Caco-2 (cell line): ENCODE measurements around the gene SV2B. TPM values are rescaled to one million over a fixed set of nuclear protein-coding genes. Genes with fewer than 3 reads are reported as not detected.
"Not testable (repeated sequence)": the region's sequence is repeated elsewhere in the genome, so short reads cannot be mapped to it uniquely, and the experiment has no call there.

Experiments used
- BruUV-seq: library from RNA; stranded (reverse); fragments of 400-500 nt; replicated peaks from 2 replicates; lab custom pipeline; 2021; lab: Mats Ljungman, UMichigan
- CTCF ChIA-PET: fragments of 300-600 bp; sonication (Branson Sonifier 250); formaldehyde crosslinking; loops from one replicate; lab custom pipeline; 2022; ENCODE audit warnings: antibody characterized with exemption; lab: Charles Lee
- POLR2A ChIA-PET: fragments of 300-600 bp; sonication (Branson Sonifier 250); formaldehyde crosslinking; loops from one replicate; lab custom pipeline; 2022; ENCODE audit warnings: antibody characterized with exemption; lab: Charles Lee
- DNase-seq, 2 experiments: peaks; one replicate each; pipeline versions ENCODE4 v3.0.0 to v3.0.0-alpha.2; 2020 to 2022
- H3K27me3 ChIP-seq: replicated peaks from 2 replicates; pipeline ENCODE4 v1.6.0; 2011; ENCODE audit warnings: low read length; ENCODE audit not compliant: control insufficient read depth, insufficient read depth
- H3K36me3 ChIP-seq: 2 replicates; pipeline ENCODE4 v1.5.1; 2011; ENCODE audit warnings: low read length; ENCODE audit not compliant: control insufficient read depth, insufficient read depth
- H3K4me1 ChIP-seq: fragments of 250-450 bp; sonication (Bioruptor Pico); 2 replicates; pipeline ENCODE4 v1.5.1; 2020; ENCODE audit warnings: mild to moderate bottlenecking
- H3K4me3 ChIP-seq: 2 replicates; pipeline ENCODE4 v1.5.1; 2011; ENCODE audit warnings: low read depth, mild to moderate bottlenecking, control low read depth, low read length
- H3K9me3 ChIP-seq: fragments of 250-450 bp; sonication (Bioruptor Pico); 2 replicates; pipeline ENCODE4 v1.5.1; 2020; ENCODE audit warnings: mild to moderate bottlenecking, moderate library complexity
- H3K27ac Mint-ChIP-seq: one replicate; pipeline ENCODE4 v1.8.0; 2022; ENCODE audit warnings: mixed read lengths; ENCODE audit not compliant: unreplicated experiment
- H3K27me3 Mint-ChIP-seq: one replicate; pipeline ENCODE4 v1.8.0; 2022; ENCODE audit warnings: mixed read lengths; ENCODE audit not compliant: insufficient read depth, unreplicated experiment
- H3K36me3 Mint-ChIP-seq: one replicate; pipeline ENCODE4 v1.8.0; 2022; ENCODE audit warnings: mild to moderate bottlenecking, mixed read lengths; ENCODE audit not compliant: insufficient read depth, unreplicated experiment
- H3K4me1 Mint-ChIP-seq: one replicate; pipeline ENCODE4 v1.8.0; 2022; ENCODE audit warnings: low read depth, mixed read lengths; ENCODE audit not compliant: unreplicated experiment
- H3K4me3 Mint-ChIP-seq: one replicate; pipeline ENCODE4 v1.8.0; 2022; ENCODE audit warnings: mild to moderate bottlenecking, moderate library complexity, mixed read lengths; ENCODE audit not compliant: unreplicated experiment
- H3K9me3 Mint-ChIP-seq: one replicate; pipeline ENCODE4 v1.8.0; 2022; ENCODE audit warnings: mixed read lengths; ENCODE audit not compliant: unreplicated experiment
- CTCF ChIP-seq, 2 experiments: fragments of 200-600 bp in 1 of 2; IDR thresholded peaks; 1 replicate in 1 of 2; 2 replicates in 1 of 2; pipeline versions ENCODE4 v1.5.1 to v1.8.0; 2011 to 2022; ENCODE audit warnings: antibody characterized with exemption in 1 of 2, control low read depth in 1 of 2, inconsistent platforms in 1 of 2, low read depth in 1 of 2, low read length in 1 of 2, mild to moderate bottlenecking in 1 of 2, moderate library complexity in 1 of 2; ENCODE audit not compliant: insufficient read depth in 1 of 2, severe bottlenecking in 1 of 2, unreplicated experiment in 1 of 2
- intact Hi-C: fragments of 100-400 bp; cut with micrococcal nuclease; formaldehyde crosslinking; loops from one replicate; pipeline ENCODE4 v1.10.0; 2022; ENCODE audit not compliant: unreplicated experiment
- total RNA-seq: library from RNA; stranded (reverse); gene quantifications from 2 replicates; pipeline ENCODE4 v1.2.3, GENCODE V29; 2022

SV2B gene
- total RNA-seq, 1 experiment from 2014 or later: not detected

- Histone ChIP-seq H3K4me3 (no peak overlapping the region), H3K36me3 (no peaks in the 10 kb centered on the region), H3K27me3 (no peaks in the 10 kb centered on the region; the same call in 1 of the 2 replicates), H3K9me3 (0 out of 2 replicates have a peak, but pooled peaks cover 9% of the 10 kb centered on the region), H3K4me1 (no peaks in the 10 kb centered on the region)
- Mint-ChIP-seq H3K4me3 (no peak overlapping the region), H3K27ac (no peak overlapping the region), H3K36me3 (no peaks in the 10 kb centered on the region), H3K27me3 (peaks cover 13% of the 10 kb centered on the region), H3K4me1 (no peaks in the 10 kb centered on the region), H3K9me3 (no peaks in the 10 kb centered on the region)
- intact Hi-C loops: no loop called here
- BruUV-seq: no TSS peak
- TF ChIP-seq CTCF (IDR thresholded peaks at IDR 0.05; ENCODE audit: insufficient read depth in 1 of 2, low read depth in 1 of 2, low read length in 1 of 2, severe bottlenecking in 1 of 2, unreplicated experiment in 1 of 2): no peak
- ChIA-PET CTCF (no interaction called here), POLR2A (no interaction called here)
- no peak for DNase-seq
These were observed 23.0 kb upstream of the SV2B start for GRCh38 chr15:91077029-91077428.

GRCh38 chr15:91093866-91094265, 6.2 kb upstream of the SV2B start:
- H3K4me1 Mint-ChIP-seq: not testable (repeated sequence)

GRCh38 chr15:91098451-91098850, 1.6 kb upstream of the SV2B start:
- Mint-ChIP-seq H3K4me3 (peak overlapping the region; percentile 29), H3K36me3 (peaks cover 6% of the 10 kb centered on the region), H3K4me1 (no peaks in the 10 kb centered on the region), H3K27ac (no peak overlapping the region), H3K27me3 (peaks cover 38% of the 10 kb centered on the region), H3K9me3 (no peaks in the 10 kb centered on the region)
- no TSS peak for BruUV-seq
- ChIA-PET CTCF (no interaction called here), POLR2A (no interaction called here)
- intact Hi-C loops: no loop called here
- H3K9me3 ChIP-seq: no peaks in the 10 kb centered on the region
- DNase-seq: no peak
- no peaks in the 10 kb centered on the region for H3K36me3 ChIP-seq
- H3K4me3 ChIP-seq: no peak overlapping the region
- TF ChIP-seq CTCF (IDR thresholded peaks at IDR 0.05; ENCODE audit: insufficient read depth in 1 of 2, low read depth in 1 of 2, low read length in 1 of 2, severe bottlenecking in 1 of 2, unreplicated experiment in 1 of 2): no peak
- peaks cover 6% of the 10 kb centered on the region; the same call in 1 of the 2 replicates for H3K4me1 ChIP-seq
- peaks cover 6% of the 10 kb centered on the region for H3K27me3 ChIP-seq

More at GRCh38 chr15:91093866-91094265, 6.2 kb upstream of the SV2B start:
- H3K9me3 Mint-ChIP-seq, BruUV-seq, POLR2A ChIA-PET, H3K4me1 ChIP-seq, CTCF ChIA-PET, H3K27ac Mint-ChIP-seq, H3K27me3 ChIP-seq, H3K4me3 Mint-ChIP-seq, intact Hi-C loops, H3K9me3 ChIP-seq, H3K36me3 ChIP-seq, H3K4me3 ChIP-seq, H3K36me3 Mint-ChIP-seq, DNase-seq: not testable (repeated sequence)
- peaks cover 16% of the 10 kb centered on the region for H3K27me3 Mint-ChIP-seq
